HepG2 (cell line): ENCODE data around the gene SLC19A1. TPM values are rescaled to one million over a fixed set of nuclear protein-coding genes. Genes with fewer than 3 reads are reported as not detected.

Experiments used
- AGO2 ChIP-seq: fragments of 200-400 bp; formaldehyde crosslinking; optimal IDR thresholded peaks from 2 replicates; pipeline ENCODE3; 2017; ENCODE audit warnings: mild to moderate bottlenecking, low read depth, low read length, moderate library complexity
- ARHGAP35 ChIP-seq: sonication (generic); formaldehyde crosslinking; IDR thresholded peaks from 2 replicates; pipeline ENCODE4 v1.9.0; 2022; ENCODE audit warnings: mild to moderate bottlenecking, inconsistent platforms, moderate library complexity, missing genetic modification reagents, borderline replicate concordance
- HMG20A ChIP-seq: IDR thresholded peaks from 2 replicates; pipeline ENCODE4 v1.6.1; 2016; ENCODE audit warnings: borderline replicate concordance
- HMGXB3 ChIP-seq: sonication (generic); formaldehyde crosslinking; IDR thresholded peaks from 2 replicates; pipeline ENCODE4 v1.4.0; 2020; ENCODE audit warnings: missing genetic modification reagents, borderline replicate concordance
- MNT ChIP-seq: fragments of 450-650 bp; IDR thresholded peaks from 2 replicates; pipeline ENCODE4 v1.6.1; 2016
- MYPOP ChIP-seq: sonication (generic); formaldehyde crosslinking; IDR thresholded peaks from 2 replicates; pipeline ENCODE4 v1.8.1; 2023; ENCODE audit warnings: mild to moderate bottlenecking, moderate library complexity, missing genetic modification reagents
- NR3C1 ChIP-seq: sonication (generic); formaldehyde crosslinking; IDR thresholded peaks from 2 replicates; pipeline ENCODE4 v1.4.0; 2020; ENCODE audit warnings: missing genetic modification reagents
- RBFOX2 ChIP-seq: fragments of 200-400 bp; formaldehyde crosslinking; IDR thresholded peaks from 2 replicates; pipeline ENCODE4 v1.6.1; 2017; ENCODE audit warnings: low read depth, mild to moderate bottlenecking, low read length
- SKI ChIP-seq: fragments of 450-650 bp; IDR thresholded peaks from one replicate; pipeline ENCODE4 v1.6.1; 2018; ENCODE audit warnings: mild to moderate bottlenecking; ENCODE audit not compliant: partially characterized antibody
- SOX13 ChIP-seq, 3 experiments: fragments of 450-650 bp in 1 of 3; sonication (generic) in 1 of 3; formaldehyde crosslinking in 1 of 3; IDR thresholded peaks in 2 of 3; conservative IDR thresholded peaks in 1 of 3; 2 replicates each; pipeline versions ENCODE4 v1.5.0 to v1.6.1; 2016 to 2020; ENCODE audit warnings: antibody characterized with exemption in 1 of 3, mild to moderate bottlenecking in 1 of 3, missing compliant biosample characterization in 1 of 3, missing genetic modification reagents in 1 of 3, moderate library complexity in 1 of 3
- TEAD3 ChIP-seq: optimal IDR thresholded peaks from 2 replicates; pipeline ENCODE3; 2016; ENCODE audit warnings: borderline replicate concordance
- ZMAT3 ChIP-seq: sonication (generic); formaldehyde crosslinking; conservative IDR thresholded peaks from 2 replicates; pipeline ENCODE4 v1.7.0; 2021; ENCODE audit warnings: missing genetic modification reagents
- ZNF282 ChIP-seq: fragments of 450-650 bp; IDR thresholded peaks from 2 replicates; pipeline ENCODE4 v1.6.1; 2018; ENCODE audit not compliant: partially characterized antibody
- ZNF749 ChIP-seq: sonication (generic); formaldehyde crosslinking; IDR thresholded peaks from 2 replicates; pipeline ENCODE4 v1.8.0; 2022; ENCODE audit warnings: mild to moderate bottlenecking, missing genetic modification reagents, moderate library complexity, borderline replicate concordance
- ZNF768 ChIP-seq: sonication (generic); formaldehyde crosslinking; IDR thresholded peaks from 2 replicates; pipeline ENCODE4 v1.4.0; 2020; ENCODE audit warnings: missing genetic modification reagents
- ZNF792 ChIP-seq: IDR thresholded peaks from 2 replicates; pipeline ENCODE4 v1.6.1; 2016
- polyA plus RNA-seq, 8 experiments: library from polyadenylated mRNA; depleted of rRNA in 3 of 8; stranded (reverse) in 7 of 8; unstranded in 1 of 8; fragments of >200 nt; fragmentation: Illumina TruSeq in 4 of 8; extraction: Trizol in 4 of 8; gene quantifications; 2 replicates each; pipeline versions ENCODE4 v1.2.1 to v1.2.3, GENCODE V29; 2011 to 2016; ENCODE audit warnings: low read depth in 4 of 8, missing spikeins in 1 of 8, mixed read lengths in 1 of 8; ENCODE audit not compliant: insufficient read depth in 1 of 8
- total RNA-seq, 5 experiments: library from RNA; depleted of rRNA; stranded (reverse); fragments of >200 nt; fragmentation: Illumina TruSeq; extraction: Trizol; gene quantifications; 2 replicates each; pipeline ENCODE4 v1.2.3, GENCODE V29; 2016; ENCODE audit warnings: low read depth in 1 of 5

The SLC19A1 gene
- total and polyA plus RNA-seq, 2 of the 13 experiments (the other 11 are each of a cell fraction or from before 2014, with no cell fraction given) = 21.8 to 23.0 TPM

GRCh38 chr21:45478816-45479669, 63.2 kb downstream of the SLC19A1 start (continued):
- TF ChIP-seq HMGXB3 (no peak), SOX13 (IDR thresholded peaks at IDR 0.05) (no peak), SOX13 (CRISPR knock-in tag; conservative IDR thresholded peaks at IDR 0.05 in 1 of 2, IDR thresholded peaks at IDR 0.05 in 1 of 2) (no peak), ZNF768 (CRISPR knock-in tag) (peak; percentile 24; the same call in 1 of the 2 replicates), MNT (peak; percentile 86), HMG20A (no peak), SKI (no peak), NR3C1 (CRISPR knock-in tag) (no peak), MYPOP (no peak), RBFOX2 (0 out of 2 replicates have a peak, but pooled peaks have one; percentile 15), ZNF282 (peak; percentile 36), AGO2 (peak; percentile 59), ZMAT3 (CRISPR knock-in tag) (0 out of 2 replicates have a peak, but pooled peaks have one; percentile 34), ZNF749 (CRISPR knock-in tag) (no peak), ARHGAP35 (no peak), TEAD3 (peak; percentile 12), ZNF792 (CRISPR knock-in tag) (no peak)
